22Rv1 (cell line): ENCODE results near the gene ZNF394.

Experiments
- CTCF ChIP-seq: fragments of 450-650 bp; IDR thresholded peaks from 2 replicates; pipeline ENCODE4 v1.5.1; 2017; ENCODE audit warnings: mild to moderate bottlenecking
- ZFX ChIP-seq: fragments of 450-650 bp; IDR thresholded peaks from 2 replicates; pipeline ENCODE4 v1.6.1; 2017; ENCODE audit warnings: antibody characterized with exemption, borderline replicate concordance

GRCh38 chr7:99525713-99526440 is 25.8 kb upstream of the ZNF394 start:
- TF ChIP-seq CTCF = peak; percentile 45
- no peak for TF ChIP-seq ZFX
